ENCODE results near the gene XRCC5. TPM values are rescaled to one million over a fixed set of nuclear protein-coding genes. Genes with fewer than 3 reads are reported as not detected.

Gene XRCC5
- total and polyA plus RNA-seq, 5 donors = 57.7 to 145 (median 125) TPM

DNA sequence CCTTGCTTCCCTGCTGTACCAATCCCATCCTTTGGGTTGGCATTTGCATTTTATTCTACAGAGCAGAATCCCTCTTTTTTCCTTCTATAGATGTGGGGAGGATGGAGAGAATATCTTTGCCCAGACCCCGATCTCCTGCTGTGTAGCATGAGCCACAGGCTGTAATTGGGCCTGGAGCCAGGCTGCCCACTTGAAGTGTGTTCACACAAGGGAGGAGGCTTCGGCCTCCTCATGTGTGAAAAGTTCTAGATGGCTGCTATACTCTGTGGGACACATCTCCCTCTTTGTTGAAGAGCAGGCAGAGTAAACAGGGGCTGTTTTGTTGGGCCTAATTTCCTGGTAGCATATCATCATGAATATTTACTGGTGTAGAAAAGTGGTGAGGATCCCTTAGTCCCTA, 126.3 kb downstream of the XRCC5 start:
- intact Hi-C loops (cut with DNase I) = no loop called here
- Histone ChIP-seq H3K27me3 (ENCODE audit: control insufficient read depth, insufficient read depth) (no peaks in the 10 kb centered on the region), H3K9me3 (ENCODE audit: control insufficient read depth, low read length) (no peaks in the 10 kb centered on the region), H3K4me1 (ENCODE audit: control insufficient read depth, insufficient read depth, low read length) (no peaks in the 10 kb centered on the region), H3K4me3 (ENCODE audit: low read length) (no peak overlapping the region), H3K27ac (ENCODE audit: low read length) (no peak overlapping the region)
- DNase-seq (no peak), ATAC-seq (no peak)
- WGBS = 70% methylated on average over 2 of the region's 2 CpGs

DNA sequence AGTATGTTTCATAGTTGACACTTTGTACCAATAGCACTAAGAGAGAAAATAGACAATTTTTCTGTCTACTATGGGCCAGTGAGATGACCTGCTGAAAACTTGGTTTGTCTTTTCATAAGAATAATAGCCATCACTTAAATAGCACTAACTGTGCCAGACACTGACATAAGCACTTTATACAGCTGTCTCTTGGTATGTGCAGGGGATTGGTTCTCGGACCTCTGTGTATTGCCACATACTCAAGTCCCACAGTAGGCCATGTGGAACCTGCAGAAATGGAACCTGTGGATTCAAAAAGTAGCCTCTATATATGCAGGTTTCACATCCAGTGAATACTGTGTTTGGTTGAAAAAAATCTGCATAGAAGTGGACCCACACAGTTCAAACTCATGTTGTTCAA, 126.7 kb downstream of the XRCC5 start:
- whole genome bisulfite sequencing = 85% methylated on average over 1 of the region's 1 CpG
- ATAC-seq (no peak), DNase-seq (no peak)
- Histone ChIP-seq H3K27me3 (ENCODE audit: control insufficient read depth, insufficient read depth) (no peaks in the 10 kb centered on the region), H3K4me3 (ENCODE audit: low read length) (no peak overlapping the region), H3K9me3 (ENCODE audit: control insufficient read depth, low read length) (no peaks in the 10 kb centered on the region), H3K4me1 (ENCODE audit: control insufficient read depth, insufficient read depth, low read length) (no peaks in the 10 kb centered on the region), H3K27ac (ENCODE audit: low read length) (no peak overlapping the region)
- intact Hi-C loops (cut with DNase I) = no loop called here

- ATAC-seq = no peak
Observed at GRCh38 chr2:216236486-216236885, 127.3 kb downstream of the XRCC5 start.

DNA sequence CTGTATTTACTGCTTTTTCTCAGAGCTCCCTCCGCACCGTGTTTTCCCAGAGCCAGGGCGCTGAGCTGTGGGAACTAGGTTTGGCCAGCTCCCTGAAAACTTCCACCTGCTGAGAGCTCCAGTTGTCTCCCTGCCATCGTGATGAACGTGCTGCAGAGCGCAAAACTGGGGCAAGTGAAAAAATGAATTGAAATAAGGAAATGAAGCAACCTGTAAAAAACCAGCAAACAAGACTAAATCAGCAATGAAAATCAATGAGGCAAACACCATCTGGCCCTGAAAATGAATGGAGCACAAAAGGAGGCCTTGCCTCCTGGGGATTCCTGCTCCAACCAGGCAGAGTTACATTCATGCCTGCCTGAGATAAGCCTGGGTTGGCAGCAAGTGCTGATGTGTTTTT, 133.2 kb downstream of the XRCC5 start:
- H3K4me3 ChIP-seq (ENCODE audit: low read length) = no peak overlapping the region
- 54% methylated on average over 6 of the region's 6 CpGs for WGBS
- intact Hi-C loops (cut with DNase I) = no loop called here
- no peaks in the 10 kb centered on the region for H3K9me3 ChIP-seq (ENCODE audit: control insufficient read depth, low read length)
- no peaks in the 10 kb centered on the region for H3K4me1 ChIP-seq (ENCODE audit: control insufficient read depth, insufficient read depth, low read length)
- DNase-seq (no peak), ATAC-seq (no peak)
- H3K27me3 ChIP-seq (ENCODE audit: control insufficient read depth, insufficient read depth) = no peaks in the 10 kb centered on the region
- no peak overlapping the region for H3K27ac ChIP-seq (ENCODE audit: low read length)

More at GRCh38 chr2:216236486-216236885, 127.3 kb downstream of the XRCC5 start:
- Histone ChIP-seq H3K27me3 (ENCODE audit: control insufficient read depth, insufficient read depth) (no peaks in the 10 kb centered on the region), H3K9me3 (ENCODE audit: control insufficient read depth, low read length) (no peaks in the 10 kb centered on the region), H3K27ac (ENCODE audit: low read length) (no peak overlapping the region), H3K4me3 (ENCODE audit: low read length) (no peak overlapping the region), H3K4me1 (ENCODE audit: control insufficient read depth, insufficient read depth, low read length) (no peaks in the 10 kb centered on the region)
- intact Hi-C loops (cut with DNase I) = no loop called here
- no peak for DNase-seq
- 0% methylated on average over 1 of the region's 1 CpG for WGBS

GRCh38 chr2:216243026-216243425, 133.9 kb downstream of the XRCC5 start:
- Histone ChIP-seq H3K4me3 (ENCODE audit: low read length) (no peak overlapping the region), H3K4me1 (ENCODE audit: control insufficient read depth, insufficient read depth, low read length) (no peaks in the 10 kb centered on the region), H3K9me3 (ENCODE audit: control insufficient read depth, low read length) (no peaks in the 10 kb centered on the region), H3K27me3 (ENCODE audit: control insufficient read depth, insufficient read depth) (no peaks in the 10 kb centered on the region), H3K27ac (ENCODE audit: low read length) (no peak overlapping the region)
- ATAC-seq (no peak), DNase-seq (no peak)
- 92% methylated on average over 3 of the region's 3 CpGs for WGBS
- intact Hi-C loops (cut with DNase I) = no loop called here

DNA sequence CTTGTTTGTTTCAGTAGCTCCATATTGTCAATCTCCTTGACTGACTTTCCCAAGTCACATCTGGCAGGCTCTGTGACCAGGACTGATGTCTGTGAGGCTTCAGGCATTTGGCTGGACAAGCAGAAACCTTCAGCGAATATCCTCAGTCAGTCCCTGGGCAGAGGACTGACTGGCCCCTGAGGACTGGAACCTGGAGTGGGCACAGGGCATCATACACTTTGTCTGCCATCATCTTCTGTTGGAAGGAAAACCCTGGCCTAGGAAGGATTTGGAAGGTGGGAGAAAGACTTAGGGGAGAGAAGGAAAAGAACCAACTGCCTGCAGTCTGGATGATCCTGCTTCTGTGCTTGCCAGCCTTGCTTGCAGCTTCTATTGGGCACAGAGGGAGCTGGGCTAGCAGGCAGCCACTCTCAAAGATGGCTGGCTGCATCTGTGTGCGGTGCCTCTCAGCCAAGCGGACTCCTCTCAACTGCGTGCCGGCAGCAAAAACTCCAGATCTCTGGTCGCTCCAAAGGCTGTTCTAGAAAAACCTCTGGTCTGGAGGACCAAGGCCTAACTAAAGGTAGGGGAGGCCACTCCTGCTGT, 136.3 kb downstream of the XRCC5 start:
- 75% methylated on average over 6 of the region's 6 CpGs for WGBS
- no peaks in the 10 kb centered on the region for H3K27me3 ChIP-seq (ENCODE audit: control insufficient read depth, insufficient read depth)
- no peak for ATAC-seq
- H3K9me3 ChIP-seq (ENCODE audit: control insufficient read depth, low read length) = no peaks in the 10 kb centered on the region
- no peaks in the 10 kb centered on the region for H3K4me1 ChIP-seq (ENCODE audit: control insufficient read depth, insufficient read depth, low read length)
- DNase-seq = no peak
- H3K4me3 ChIP-seq (ENCODE audit: low read length) = no peak overlapping the region
- intact Hi-C loops (cut with DNase I) = no loop called here
- no peak overlapping the region for H3K27ac ChIP-seq (ENCODE audit: low read length)

- H3K4me3 ChIP-seq (ENCODE audit: low read length) = no peak overlapping the region
- WGBS = 93% methylated on average over 3 of the region's 3 CpGs
- H3K27ac ChIP-seq (ENCODE audit: low read length) = no peak overlapping the region
- ATAC-seq (no peak), DNase-seq (no peak)
- H3K4me1 ChIP-seq (ENCODE audit: control insufficient read depth, insufficient read depth, low read length) = no peaks in the 10 kb centered on the region
- no peaks in the 10 kb centered on the region for H3K27me3 ChIP-seq (ENCODE audit: control insufficient read depth, insufficient read depth)
- intact Hi-C loops (cut with DNase I) = no loop called here
- no peaks in the 10 kb centered on the region for H3K9me3 ChIP-seq (ENCODE audit: control insufficient read depth, low read length)
Observed at GRCh38 chr2:216246766-216247165, 137.6 kb downstream of the XRCC5 start.

Other genes starting within 250 kb of the XRCC5 start
- gene MREG, start 95.8 kb upstream of the XRCC5 start, total RNA-seq = under 1 TPM; 0.31 to 0.82 (median 0.65) TPM
- gene MREG, start 95.8 kb upstream of the XRCC5 start, polyA plus RNA-seq = 0.36 TPM
- 1 to 10 TPM; 2.9 to 7.9 (median 6.0) TPM for gene PECR, start 27.5 kb upstream of the XRCC5 start, total RNA-seq
- gene PECR, start 27.5 kb upstream of the XRCC5 start, polyA plus RNA-seq = 5.1 TPM
- under 1 TPM in 3 of 4 donors, not detected in 1; 0.17 to 0.42 (median 0.32) TPM for gene TMEM169, start 27.4 kb upstream of the XRCC5 start, total RNA-seq
- 0.14 TPM for gene TMEM169, start 27.4 kb upstream of the XRCC5 start, polyA plus RNA-seq

Measured in right cardiac atrium (tissue), 5 donors.